Vagina (tissue), 2 donors: Measurements from ENCODE around the gene KCNG2.

ENCODE experiments used
- CTCF ChIP-seq, 3 experiments: fragments of 450-650 bp in 2 of 3; fragments of 200-600 bp in 1 of 3; sonication (generic) in 1 of 3; IDR thresholded peaks; one replicate each; pipeline ENCODE4 v1.5.1; 2017 to 2019; ENCODE audit warnings: antibody characterized with exemption in 3 of 3, mild to moderate bottlenecking in 2 of 3, moderate library complexity in 2 of 3
- POLR2A ChIP-seq, 2 donors: fragments of 450-650 bp; IDR thresholded peaks; one replicate each; pipeline ENCODE4 v1.6.1; 2017; ENCODE audit warnings: antibody characterized with exemption in 2 of 2, mild to moderate bottlenecking in 2 of 2, moderate library complexity in 2 of 2
- POLR2AphosphoS5 ChIP-seq, 2 donors: sonication (generic); formaldehyde crosslinking; IDR thresholded peaks; one replicate each; pipeline ENCODE4 v1.9.0; 2017; ENCODE audit warnings: antibody characterized with exemption in 2 of 2, mild to moderate bottlenecking in 2 of 2, low read depth in 1 of 2; ENCODE audit not compliant: insufficient read depth in 1 of 2

- TF ChIP-seq CTCF (IDR thresholded peaks at IDR 0.05) (no peak), POLR2A (IDR thresholded peaks at IDR 0.05) (no peak), POLR2AphosphoS5 (IDR thresholded peaks at IDR 0.05; ENCODE audit: insufficient read depth in 1 of 2, low read depth in 1 of 2) (no peak)
Measured at GRCh38 chr18:79841936-79842335, 44.2 kb downstream of the KCNG2 start.
